GM12873 (cell line): ENCODE data around the gene FES.

Source experiments
- CTCF ChIP-seq: IDR thresholded peaks from 2 replicates; pipeline ENCODE4 v1.5.1; 2012; ENCODE audit warnings: low read depth, mild to moderate bottlenecking, moderate library complexity, low read length, control low read depth; ENCODE audit not compliant: insufficient read depth; ENCODE audit errors: missing control alignments

Gene FES

GRCh38 chr15:90911906-90912769 is 27.8 kb downstream of the FES start:
- TF ChIP-seq CTCF, result no peak

GRCh38 chr15:90912770-90913075 is 28.4 kb downstream of the FES start:
- no peak for TF ChIP-seq CTCF

GRCh38 chr15:90913398-90913944 is 29.2 kb downstream of the FES start:
- no peak for TF ChIP-seq CTCF

GRCh38 chr15:90914305-90915080 is 30.2 kb downstream of the FES start:
- TF ChIP-seq CTCF, result no peak

- TF ChIP-seq CTCF, result no peak
These were observed 31.0 kb downstream of the FES start for GRCh38 chr15:90915216-90915807.

GRCh38 chr15:90915808-90916440 is 31.6 kb downstream of the FES start:
- no peak for TF ChIP-seq CTCF
